PC-9 (cell line): ENCODE measurements around the gene ARHGEF7. TPM values are rescaled to one million over a fixed set of nuclear protein-coding genes. Genes with fewer than 3 reads are reported as not detected.

ENCODE experiments used
- BruUV-seq: library from RNA; stranded (reverse); fragments of 400-500 nt; replicated peaks from 2 replicates; lab custom pipeline; 2021; lab: Mats Ljungman, UMichigan
- CTCF ChIA-PET: fragments of 300-600 bp; sonication (Branson Sonifier 250); formaldehyde crosslinking; loops from one replicate; lab custom pipeline; 2022; ENCODE audit warnings: antibody characterized with exemption; lab: Charles Lee
- POLR2A ChIA-PET: fragments of 300-600 bp; sonication (Branson Sonifier 250); formaldehyde crosslinking; loops from one replicate; lab custom pipeline; 2022; ENCODE audit warnings: antibody characterized with exemption; ENCODE audit not compliant: unreplicated experiment; lab: Charles Lee
- DNase-seq, 2 experiments: peaks; one replicate each; pipeline versions ENCODE4 v3.0.0 to v3.0.0-alpha.2; 2015 to 2022; ENCODE audit warnings: mixed read lengths in 1 of 2
- H2AFZ ChIP-seq: fragments of 200-600 bp; sonication (generic); 2 replicates; pipeline ENCODE4 v1.8.1; 2017; ENCODE audit warnings: antibody characterized with exemption
- H3F3A ChIP-seq: fragments of 200-600 bp; sonication (generic); 2 replicates; pipeline ENCODE4 v1.8.1; 2017; ENCODE audit warnings: antibody characterized with exemption, mild to moderate bottlenecking, low read depth; ENCODE audit not compliant: insufficient read depth
- H3K27ac ChIP-seq: fragments of 200-600 bp; sonication (generic); 2 replicates; pipeline ENCODE4 v1.6.1; 2016; ENCODE audit warnings: mixed run types
- H3K27me3 ChIP-seq: fragments of 200-600 bp; sonication (generic); 2 replicates; pipeline ENCODE4 v1.6.1; 2016; ENCODE audit warnings: low read depth, mixed run types; ENCODE audit not compliant: insufficient read depth
- H3K36me3 ChIP-seq: fragments of 200-600 bp; sonication (generic); 2 replicates; pipeline ENCODE4 v1.6.1; 2016; ENCODE audit warnings: low read depth, mixed run types
- H3K4me1 ChIP-seq: fragments of 200-600 bp; sonication (generic); replicated peaks from 2 replicates; pipeline ENCODE4 v1.6.1; 2016; ENCODE audit warnings: mixed run types; ENCODE audit not compliant: insufficient read depth
- H3K4me2 ChIP-seq: fragments of 200-600 bp; sonication (generic); 2 replicates; pipeline ENCODE4 v1.6.1; 2017; ENCODE audit warnings: mixed run types
- H3K4me3 ChIP-seq: fragments of 200-600 bp; sonication (generic); 2 replicates; pipeline ENCODE4 v1.6.1; 2016; ENCODE audit warnings: mixed run types
- H3K79me2 ChIP-seq: fragments of 200-600 bp; sonication (generic); 2 replicates; pipeline ENCODE4 v1.6.1; 2017; ENCODE audit warnings: low read depth, mixed run types
- H3K9me2 ChIP-seq: fragments of 200-600 bp; sonication (generic); 2 replicates; pipeline ENCODE4 v1.8.1; 2017; ENCODE audit warnings: mild to moderate bottlenecking; ENCODE audit not compliant: insufficient read depth
- H3K9me3 ChIP-seq: fragments of 200-600 bp; sonication (generic); 2 replicates; pipeline ENCODE4 v1.8.1; 2016; ENCODE audit warnings: low read depth; ENCODE audit not compliant: insufficient read depth
- H4K20me1 ChIP-seq: fragments of 200-600 bp; sonication (generic); 2 replicates; pipeline ENCODE4 v1.8.1; 2017; ENCODE audit not compliant: insufficient read depth
- CTCF ChIP-seq: fragments of 200-600 bp; sonication (generic); conservative IDR thresholded peaks from 2 replicates; pipeline ENCODE4 v1.6.1; 2017; ENCODE audit warnings: mixed run types, antibody characterized with exemption, mild to moderate bottlenecking, moderate library complexity
- EZH2 ChIP-seq: fragments of 200-600 bp; sonication (generic); IDR thresholded peaks from 2 replicates; pipeline ENCODE4 v1.8.0; 2017; ENCODE audit warnings: antibody characterized with exemption, low read depth
- intact Hi-C: fragments of 100-400 bp; cut with micrococcal nuclease; formaldehyde crosslinking; loops from one replicate; pipeline ENCODE4 v1.10.0; 2022; ENCODE audit not compliant: unreplicated experiment
- total RNA-seq: library from RNA; stranded (reverse); gene quantifications from 2 replicates; pipeline ENCODE4 v1.2.3, GENCODE V29; 2021

Gene ARHGEF7
- total RNA-seq, 1 experiment from 2014 or later = 37.0 TPM

DNA sequence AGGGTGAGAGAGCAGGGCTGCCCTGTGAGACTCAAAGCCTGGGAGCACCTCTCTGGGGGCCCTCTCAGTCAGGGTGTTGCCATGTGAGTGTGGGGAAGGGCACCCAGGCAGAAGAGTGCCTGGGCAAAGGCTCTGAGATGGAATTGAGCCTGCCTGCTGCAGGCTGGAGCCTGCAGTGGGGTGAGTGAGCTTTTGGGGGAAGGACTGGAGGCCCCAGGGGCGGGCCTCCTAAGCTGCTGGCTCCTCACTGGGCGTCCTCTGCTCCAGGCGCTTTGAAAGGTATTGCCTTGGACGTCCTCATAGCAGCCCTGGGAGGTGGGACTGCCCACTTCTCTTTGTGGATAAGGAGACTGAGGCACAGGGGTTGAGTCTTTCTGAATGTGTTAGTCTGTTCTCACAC lies 60.3 kb downstream of the ARHGEF7 start:
- H3K27me3 ChIP-seq = no peaks in the 10 kb centered on the region
- peaks cover 29% of the 10 kb centered on the region for H3K79me2 ChIP-seq
- DNase-seq = no peak
- no peaks in the 10 kb centered on the region for H3F3A ChIP-seq
- H3K4me2 ChIP-seq = no peak overlapping the region
- H3K4me1 ChIP-seq = no peaks in the 10 kb centered on the region
- no peak overlapping the region for H2AFZ ChIP-seq
- intact Hi-C loops = no loop called here
- H3K9me2 ChIP-seq = no peaks in the 10 kb centered on the region
- no peak overlapping the region for H3K27ac ChIP-seq
- H3K36me3 ChIP-seq = 0 out of 2 replicates have a peak, but pooled peaks cover 3% of the 10 kb centered on the region
- H3K4me3 ChIP-seq = no peak overlapping the region
- POLR2A ChIA-PET = no interaction called here
- no peak for TF ChIP-seq CTCF
- BruUV-seq = no TSS peak
- CTCF ChIA-PET = no interaction called here
- peaks cover 42% of the 10 kb centered on the region for H4K20me1 ChIP-seq
- no peaks in the 10 kb centered on the region for H3K9me3 ChIP-seq

- BruUV-seq = no TSS peak
- Histone ChIP-seq H3K36me3 (0 out of 2 replicates have a peak, but pooled peaks cover 3% of the 10 kb centered on the region), H3F3A (no peaks in the 10 kb centered on the region), H3K27me3 (no peaks in the 10 kb centered on the region), H3K4me1 (no peaks in the 10 kb centered on the region), H3K4me2 (no peak overlapping the region), H3K9me2 (no peaks in the 10 kb centered on the region), H2AFZ (no peak overlapping the region), H3K4me3 (no peak overlapping the region), H3K27ac (no peak overlapping the region), H3K9me3 (no peaks in the 10 kb centered on the region), H3K79me2 (peaks cover 27% of the 10 kb centered on the region), H4K20me1 (peaks cover 46% of the 10 kb centered on the region)
- ChIA-PET CTCF (no interaction called here), POLR2A (no interaction called here)
- intact Hi-C loops = no loop called here
- no peak for TF ChIP-seq CTCF
- no peak for TF ChIP-seq EZH2
- no peak for DNase-seq
Measured at GRCh38 chr13:111175935-111176334, 60.8 kb downstream of the ARHGEF7 start.

DNA sequence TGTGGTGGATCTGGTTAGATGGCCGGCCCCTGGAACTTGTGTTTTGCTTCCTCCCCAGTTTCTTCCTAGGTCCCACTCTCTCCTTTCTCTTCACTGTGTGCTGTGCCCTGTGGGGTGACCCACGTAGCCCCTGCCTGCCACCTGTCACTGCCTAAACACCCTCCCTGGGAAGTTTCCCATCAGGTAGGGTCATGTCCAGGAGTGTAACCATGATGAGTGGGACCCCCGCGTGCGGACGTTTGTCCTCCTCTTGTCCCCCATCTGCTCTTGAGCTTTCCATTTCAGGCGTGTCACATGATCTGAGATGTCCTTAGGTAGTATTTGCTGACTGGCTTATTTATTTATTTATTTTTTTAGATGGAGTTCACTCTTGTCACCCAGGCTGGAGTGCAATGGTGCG lies 61.3 kb downstream of the ARHGEF7 start:
- no peaks in the 10 kb centered on the region for H3K9me2 ChIP-seq
- H3K36me3 ChIP-seq = 0 out of 2 replicates have a peak, but pooled peaks cover 3% of the 10 kb centered on the region
- peak in 1 of 2 experiments; percentile 26 for DNase-seq
- H3K4me3 ChIP-seq = no peak overlapping the region
- no TSS peak for BruUV-seq
- H3K79me2 ChIP-seq = peaks cover 22% of the 10 kb centered on the region; the same call in 1 of the 2 replicates
- POLR2A ChIA-PET = no interaction called here
- H3K9me3 ChIP-seq = no peaks in the 10 kb centered on the region
- H4K20me1 ChIP-seq = peaks cover 50% of the 10 kb centered on the region
- intact Hi-C loops = no loop called here
- no peak overlapping the region for H3K4me2 ChIP-seq
- no peaks in the 10 kb centered on the region for H3F3A ChIP-seq
- TF ChIP-seq EZH2 (no peak), CTCF (no peak)
- H3K4me1 ChIP-seq = no peaks in the 10 kb centered on the region
- CTCF ChIA-PET = no interaction called here
- H3K27me3 ChIP-seq = no peaks in the 10 kb centered on the region
- no peak overlapping the region for H2AFZ ChIP-seq
- H3K27ac ChIP-seq = no peak overlapping the region
